Stimulated activated CD8-positive, alpha-beta memory T cell treated with anti-CD3 and anti-CD28 coated beads, Interleukin-7, amount 100 ng/mL, for 1 hour (primary cell): ENCODE data around the gene FAM171A1.

Experiments
- DNase-seq, 2 donors: peaks; one replicate each; pipeline ENCODE4 v3.0.0-alpha.2; 2020; ENCODE audit warnings: low read depth in 2 of 2

Gene FAM171A1

GRCh38 chr10:15245530-15245929, 125.6 kb downstream of the FAM171A1 start:
- DNase-seq, result no peak

- no peak for DNase-seq
Observed at GRCh38 chr10:15244635-15245197, 126.4 kb downstream of the FAM171A1 start.

GRCh38 chr10:15242261-15242840, 128.7 kb downstream of the FAM171A1 start:
- no peak for DNase-seq

GRCh38 chr10:15241306-15241705, 129.8 kb downstream of the FAM171A1 start:
- no peak for DNase-seq

GRCh38 chr10:15238555-15239335, 132.3 kb downstream of the FAM171A1 start:
- DNase-seq, result no peak

- no peak for DNase-seq
Observed at GRCh38 chr10:15237351-15237750, 133.7 kb downstream of the FAM171A1 start.

- DNase-seq, result no peak
Observed at GRCh38 chr10:15236340-15236739, 134.7 kb downstream of the FAM171A1 start.

GRCh38 chr10:15232279-15232678, 138.8 kb downstream of the FAM171A1 start:
- DNase-seq, result no peak

- DNase-seq, result no peak
Observed at GRCh38 chr10:15231426-15231825, 139.7 kb downstream of the FAM171A1 start.

GRCh38 chr10:15230257-15230656, 140.8 kb downstream of the FAM171A1 start:
- no peak for DNase-seq

- DNase-seq, result no peak
Observed at GRCh38 chr10:15229268-15229667, 141.8 kb downstream of the FAM171A1 start.

- no peak for DNase-seq
Observed at GRCh38 chr10:15228426-15228825, 142.7 kb downstream of the FAM171A1 start.

- DNase-seq, result no peak
Observed at GRCh38 chr10:15227611-15228372, 143.3 kb downstream of the FAM171A1 start.

GRCh38 chr10:15225511-15225910, 145.6 kb downstream of the FAM171A1 start:
- DNase-seq, result no peak

- DNase-seq, result no peak
Observed at GRCh38 chr10:15224948-15225347, 146.1 kb downstream of the FAM171A1 start.

GRCh38 chr10:15223174-15223573, 147.9 kb downstream of the FAM171A1 start:
- DNase-seq, result no peak

- DNase-seq, result no peak
Observed at GRCh38 chr10:15222511-15222910, 148.6 kb downstream of the FAM171A1 start.

GRCh38 chr10:15220445-15220844, 150.6 kb downstream of the FAM171A1 start:
- no peak for DNase-seq

- no peak for DNase-seq
Observed at GRCh38 chr10:15216700-15217099, 154.4 kb downstream of the FAM171A1 start.

GRCh38 chr10:15214237-15214636, 156.9 kb downstream of the FAM171A1 start:
- DNase-seq, result no peak

GRCh38 chr10:15213461-15213861, 157.6 kb downstream of the FAM171A1 start:
- no peak for DNase-seq

GRCh38 chr10:15211464-15211979, 159.6 kb downstream of the FAM171A1 start:
- no peak for DNase-seq
